ENCODE measurements around the gene HAO2. TPM values are rescaled to one million over a fixed set of nuclear protein-coding genes. Genes with fewer than 3 reads are reported as not detected.
"Not testable (repeated sequence)": the region's sequence is repeated elsewhere in the genome, so short reads cannot be mapped to it uniquely, and the experiment has no call there.

HAO2 gene
- total and polyA plus RNA-seq, 9 donors = 0.08 to 0.15 (median 0.13) TPM; not detected in 6

DNA sequence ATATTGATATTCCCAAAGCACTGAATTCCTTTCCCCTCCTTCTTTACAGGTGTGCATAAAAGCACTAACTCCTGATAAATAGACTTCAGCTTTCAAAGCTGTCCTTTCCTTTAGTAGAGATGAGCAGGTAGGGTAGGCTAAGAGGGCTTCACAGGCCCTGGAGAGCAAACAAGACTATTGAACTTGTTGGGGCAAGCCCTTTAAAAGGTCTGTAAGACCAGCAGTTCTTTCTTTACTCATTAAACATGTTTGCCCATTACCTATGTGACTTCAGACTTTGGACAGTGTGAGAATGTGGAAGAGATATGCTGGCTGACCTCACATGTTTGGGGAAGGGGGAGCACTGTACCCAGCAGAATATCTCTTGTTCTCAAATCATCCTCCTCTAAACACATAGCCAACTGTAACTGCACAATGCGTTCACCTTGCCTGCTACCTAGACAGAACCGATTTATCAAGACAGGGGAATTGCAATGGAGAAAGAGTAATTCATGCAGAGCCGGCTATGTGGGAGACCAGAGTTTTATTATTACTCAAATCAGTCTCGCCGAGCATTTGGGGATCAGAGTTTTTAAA lies 27.1 kb upstream of the HAO2 start:
- Histone ChIP-seq H3K4me3 (ENCODE audit: low read length) (no peak overlapping the region), H3K27me3 (ENCODE audit: control insufficient read depth, insufficient read depth, low read length) (no peaks in the 10 kb centered on the region), H3K4me1 (ENCODE audit: control insufficient read depth, insufficient read depth, low read length) (peaks cover 5% of the 10 kb centered on the region), H3K9me3 (replicated peaks; ENCODE audit: control insufficient read depth, low read depth, low read length) (peaks cover 6% of the 10 kb centered on the region), H3K27ac (ENCODE audit: low read length) (no peak overlapping the region), H3K36me3 (ENCODE audit: control insufficient read depth, insufficient read depth, low read length) (no peaks in the 10 kb centered on the region)
- WGBS (ENCODE audit: insufficient coverage) = 84% methylated on average over 3 of the region's 5 CpGs
- no peak for DNase-seq

DNA sequence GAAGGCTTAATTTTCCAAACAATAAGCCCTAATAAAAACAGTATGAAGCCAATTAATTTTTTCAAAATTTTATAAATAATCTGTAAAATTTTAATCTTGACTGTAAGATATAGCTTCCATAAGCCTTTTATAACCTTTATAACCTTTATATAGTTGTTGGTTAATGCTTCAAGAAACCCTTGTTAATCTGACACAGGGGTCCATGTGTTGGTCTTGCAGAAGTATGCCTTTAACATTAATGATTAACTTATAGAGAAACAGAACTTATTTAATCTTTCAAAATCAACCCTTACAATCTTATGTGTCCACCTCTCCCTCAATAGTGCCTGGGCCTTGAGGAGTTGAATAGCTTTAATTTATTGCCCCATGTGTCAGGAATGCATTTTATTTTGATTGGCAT lies 23.2 kb upstream of the HAO2 start:
- H3K9me3 ChIP-seq (replicated peaks; ENCODE audit: control insufficient read depth, low read depth, low read length) = peaks cover 6% of the 10 kb centered on the region
- H3K4me1 ChIP-seq (ENCODE audit: control insufficient read depth, insufficient read depth, low read length) = no peaks in the 10 kb centered on the region
- DNase-seq = no peak
- H3K4me3 ChIP-seq (ENCODE audit: low read length) = no peak overlapping the region
- no peak overlapping the region for H3K27ac ChIP-seq (ENCODE audit: low read length)
- H3K27me3 ChIP-seq (ENCODE audit: control insufficient read depth, insufficient read depth, low read length) = no peaks in the 10 kb centered on the region
- no peaks in the 10 kb centered on the region for H3K36me3 ChIP-seq (ENCODE audit: control insufficient read depth, insufficient read depth, low read length)

DNA sequence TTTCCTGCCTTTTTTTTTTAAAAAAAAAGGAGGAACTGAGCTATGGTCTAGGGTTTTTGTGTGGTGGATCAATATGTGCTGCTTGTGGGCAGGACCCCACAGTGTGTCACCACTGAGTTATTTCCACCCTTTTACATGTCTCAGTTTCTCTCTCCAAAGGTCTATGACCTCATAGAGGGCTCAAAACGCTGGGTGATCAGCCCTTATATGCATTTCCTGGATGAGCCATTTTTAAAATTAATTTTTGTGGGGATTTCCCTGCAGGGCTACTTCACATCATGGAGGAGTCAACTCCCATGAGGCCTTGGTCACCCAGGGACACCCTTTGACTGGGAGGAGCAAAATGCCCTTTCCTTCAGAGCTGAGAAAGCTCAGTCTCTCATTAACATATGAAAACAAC lies 20.7 kb upstream of the HAO2 start:
- peaks cover 6% of the 10 kb centered on the region for H3K9me3 ChIP-seq (replicated peaks; ENCODE audit: control insufficient read depth, low read depth, low read length)
- H3K4me3 ChIP-seq (ENCODE audit: low read length) = no peak overlapping the region
- DNase-seq = no peak
- H3K4me1 ChIP-seq (ENCODE audit: control insufficient read depth, insufficient read depth, low read length) = peaks cover 2% of the 10 kb centered on the region
- no peaks in the 10 kb centered on the region for H3K36me3 ChIP-seq (ENCODE audit: control insufficient read depth, insufficient read depth, low read length)
- no CpG with 5 or more reads among the region's 1 CpG for WGBS (ENCODE audit: insufficient coverage)
- H3K27ac ChIP-seq (ENCODE audit: low read length) = no peak overlapping the region
- H3K27me3 ChIP-seq (ENCODE audit: control insufficient read depth, insufficient read depth, low read length) = no peaks in the 10 kb centered on the region

DNA sequence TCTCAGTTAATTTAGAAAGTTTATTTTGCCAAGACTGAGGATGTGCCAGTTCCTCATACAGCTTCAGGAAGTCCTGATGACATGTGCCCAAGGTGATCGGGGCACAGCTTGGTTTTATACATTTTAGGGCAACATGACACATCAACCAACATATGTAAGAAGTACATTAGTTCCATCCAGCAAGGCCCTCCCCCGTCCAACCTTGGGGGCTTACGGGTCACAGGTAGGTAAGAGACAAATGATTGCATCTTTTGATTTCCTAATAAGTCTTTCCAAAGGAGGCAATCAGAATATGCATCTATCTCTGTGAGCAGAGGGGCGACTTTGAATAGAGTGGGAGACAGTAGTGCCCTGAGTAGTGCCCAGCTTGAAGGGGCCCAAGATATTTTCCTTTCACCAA lies 19.6 kb upstream of the HAO2 start:
- no CpG with 5 or more reads among the region's 4 CpGs for WGBS (ENCODE audit: insufficient coverage)
- H3K27me3 ChIP-seq (ENCODE audit: control insufficient read depth, insufficient read depth, low read length) = no peaks in the 10 kb centered on the region

DNA sequence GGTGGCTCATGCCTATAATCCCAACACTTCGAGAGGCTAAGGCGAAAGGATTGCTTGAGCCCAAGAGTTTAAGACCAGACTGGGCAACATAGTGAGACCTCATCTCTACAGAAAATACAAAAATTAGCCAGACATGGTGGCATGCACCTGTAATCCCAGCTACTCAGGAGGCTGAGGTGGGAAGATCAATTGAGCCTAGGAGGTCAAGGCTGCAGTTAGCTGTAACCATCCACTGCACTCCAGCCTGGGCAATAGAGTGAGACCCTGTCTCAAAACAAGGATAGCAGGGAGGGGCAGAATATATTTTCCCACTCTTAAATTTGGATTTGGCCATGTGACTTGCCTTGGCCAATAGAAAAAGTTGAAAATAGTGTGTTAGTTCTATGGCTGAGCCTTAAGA lies 17.7 kb upstream of the HAO2 start:
- H3K9me3 ChIP-seq (replicated peaks; ENCODE audit: control insufficient read depth, low read depth, low read length); H3K36me3 ChIP-seq (ENCODE audit: control insufficient read depth, insufficient read depth, low read length); H3K27me3 ChIP-seq (ENCODE audit: control insufficient read depth, insufficient read depth, low read length); H3K27ac ChIP-seq (ENCODE audit: low read length); DNase-seq; H3K4me3 ChIP-seq (ENCODE audit: low read length); H3K4me1 ChIP-seq (ENCODE audit: control insufficient read depth, insufficient read depth, low read length): not testable (repeated sequence)
- 100% methylated on average over 2 of the region's 2 CpGs for WGBS (ENCODE audit: insufficient coverage)

More for the DNA sequence above, 19.6 kb upstream of the HAO2 start:
- no peak overlapping the region for H3K4me3 ChIP-seq (ENCODE audit: low read length)
- peaks cover 6% of the 10 kb centered on the region for H3K9me3 ChIP-seq (replicated peaks; ENCODE audit: control insufficient read depth, low read depth, low read length)
- DNase-seq = no peak
- H3K27ac ChIP-seq (ENCODE audit: low read length) = no peak overlapping the region
- H3K4me1 ChIP-seq (ENCODE audit: control insufficient read depth, insufficient read depth, low read length) = peaks cover 2% of the 10 kb centered on the region
- no peaks in the 10 kb centered on the region for H3K36me3 ChIP-seq (ENCODE audit: control insufficient read depth, insufficient read depth, low read length)

DNA sequence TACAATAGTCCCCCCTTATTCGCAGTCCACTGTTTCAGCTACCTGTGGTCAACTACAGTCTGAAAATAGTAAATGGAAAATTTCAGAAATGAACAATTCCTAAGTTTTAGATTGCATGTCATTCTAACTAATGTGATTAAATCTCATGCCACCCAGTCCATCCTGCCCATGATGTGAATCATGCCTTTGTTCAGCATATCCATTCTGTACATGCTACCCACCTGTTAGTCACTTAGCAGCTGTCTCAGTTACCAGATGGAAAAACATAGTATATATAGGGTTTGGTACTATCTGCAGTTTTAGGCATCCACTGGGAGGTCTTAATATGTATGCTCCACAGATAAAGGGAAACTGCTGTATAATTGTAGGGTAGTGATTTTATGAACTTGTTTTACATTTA lies 16.6 kb upstream of the HAO2 start:
- Histone ChIP-seq H3K4me3 (ENCODE audit: low read length) (no peak overlapping the region), H3K27me3 (ENCODE audit: control insufficient read depth, insufficient read depth, low read length) (no peaks in the 10 kb centered on the region), H3K9me3 (replicated peaks; ENCODE audit: control insufficient read depth, low read depth, low read length) (no peaks in the 10 kb centered on the region), H3K36me3 (ENCODE audit: control insufficient read depth, insufficient read depth, low read length) (no peaks in the 10 kb centered on the region), H3K4me1 (ENCODE audit: control insufficient read depth, insufficient read depth, low read length) (peaks cover 2% of the 10 kb centered on the region), H3K27ac (ENCODE audit: low read length) (no peak overlapping the region)
- DNase-seq = no peak
- no CpG with 5 or more reads among the region's 1 CpG for whole genome bisulfite sequencing (ENCODE audit: insufficient coverage)

DNA sequence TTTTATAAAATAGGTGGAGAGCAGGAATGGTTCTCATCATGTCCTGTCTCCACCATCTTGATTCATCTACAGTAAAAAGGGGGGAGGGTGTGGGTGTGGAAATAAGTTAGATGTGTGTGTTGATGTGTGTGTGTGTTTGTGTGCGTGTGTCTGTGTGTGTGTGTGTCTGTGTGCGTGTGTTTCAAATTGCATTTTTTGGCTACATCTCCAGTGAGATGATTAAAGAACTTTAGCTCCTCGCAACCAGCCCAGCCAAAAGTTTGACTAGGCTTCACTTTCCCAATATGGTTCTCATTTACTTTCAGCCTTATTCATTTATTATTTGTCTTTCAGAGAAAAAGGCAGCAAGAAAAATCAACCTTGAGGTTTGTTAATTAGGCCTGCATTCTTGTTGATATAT lies 14.7 kb upstream of the HAO2 start:
- Histone ChIP-seq H3K4me3 (ENCODE audit: low read length) (no peak overlapping the region), H3K27me3 (ENCODE audit: control insufficient read depth, insufficient read depth, low read length) (no peaks in the 10 kb centered on the region), H3K36me3 (ENCODE audit: control insufficient read depth, insufficient read depth, low read length) (no peaks in the 10 kb centered on the region), H3K27ac (ENCODE audit: low read length) (no peak overlapping the region), H3K4me1 (ENCODE audit: control insufficient read depth, insufficient read depth, low read length) (peaks cover 7% of the 10 kb centered on the region), H3K9me3 (replicated peaks; ENCODE audit: control insufficient read depth, low read depth, low read length) (no peaks in the 10 kb centered on the region)
- no peak for DNase-seq
- WGBS (ENCODE audit: insufficient coverage) = no CpG with 5 or more reads among the region's 3 CpGs

DNA sequence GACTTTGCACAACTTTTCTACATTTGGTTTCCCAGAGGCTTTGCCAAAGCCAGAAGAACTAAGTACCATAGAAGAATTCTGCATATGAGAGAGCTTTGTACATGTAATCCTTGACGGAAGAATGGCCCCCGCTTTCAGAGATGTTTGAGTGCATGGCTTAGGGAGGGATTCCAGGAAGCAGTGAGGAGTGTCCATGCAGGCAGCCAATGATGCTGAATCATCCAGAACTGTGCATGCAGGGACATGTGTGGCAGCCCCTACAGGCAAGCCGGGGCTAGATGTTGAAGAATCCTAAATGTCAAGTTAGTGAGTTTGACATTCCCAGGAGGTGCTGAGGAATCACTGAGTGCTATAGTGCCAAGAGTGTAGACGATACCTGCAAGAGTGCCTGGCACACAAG lies 9.9 kb upstream of the HAO2 start:
- peak; percentile 59 for DNase-seq
- Histone ChIP-seq H3K4me3 (ENCODE audit: low read length) (no peak overlapping the region), H3K27me3 (ENCODE audit: control insufficient read depth, insufficient read depth, low read length) (no peaks in the 10 kb centered on the region), H3K36me3 (ENCODE audit: control insufficient read depth, insufficient read depth, low read length) (no peaks in the 10 kb centered on the region), H3K4me1 (ENCODE audit: control insufficient read depth, insufficient read depth, low read length) (peaks cover 5% of the 10 kb centered on the region), H3K9me3 (replicated peaks; ENCODE audit: control insufficient read depth, low read depth, low read length) (no peaks in the 10 kb centered on the region), H3K27ac (ENCODE audit: low read length) (no peak overlapping the region)
- WGBS (ENCODE audit: insufficient coverage) = 38% methylated on average over 4 of the region's 4 CpGs

DNA sequence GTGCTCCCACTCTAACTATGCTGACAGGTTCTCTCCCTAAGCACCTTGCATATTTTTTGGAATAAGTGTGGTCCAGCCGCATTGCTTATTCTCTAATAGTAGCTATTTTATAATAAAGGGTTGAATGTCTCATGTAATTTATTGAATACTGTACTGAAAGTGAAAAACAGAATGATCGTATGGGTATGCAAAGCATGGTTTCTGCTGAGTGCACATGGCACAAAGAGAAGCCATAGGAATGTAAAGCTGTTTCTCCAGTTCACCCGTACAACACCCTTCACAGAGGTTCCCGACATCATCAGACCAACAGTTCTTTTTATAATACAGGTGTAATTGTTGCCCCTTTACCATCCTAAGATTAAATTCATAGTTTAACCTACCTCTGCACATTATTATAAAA lies 8.9 kb upstream of the HAO2 start:
- Histone ChIP-seq H3K9me3 (replicated peaks; ENCODE audit: control insufficient read depth, low read depth, low read length) (no peaks in the 10 kb centered on the region), H3K4me3 (ENCODE audit: low read length) (no peak overlapping the region), H3K27me3 (ENCODE audit: control insufficient read depth, insufficient read depth, low read length) (no peaks in the 10 kb centered on the region), H3K27ac (ENCODE audit: low read length) (no peak overlapping the region), H3K36me3 (ENCODE audit: control insufficient read depth, insufficient read depth, low read length) (no peaks in the 10 kb centered on the region), H3K4me1 (ENCODE audit: control insufficient read depth, insufficient read depth, low read length) (peaks cover 5% of the 10 kb centered on the region)
- DNase-seq = no peak
- no CpG with 5 or more reads among the region's 4 CpGs for WGBS (ENCODE audit: insufficient coverage)

DNA sequence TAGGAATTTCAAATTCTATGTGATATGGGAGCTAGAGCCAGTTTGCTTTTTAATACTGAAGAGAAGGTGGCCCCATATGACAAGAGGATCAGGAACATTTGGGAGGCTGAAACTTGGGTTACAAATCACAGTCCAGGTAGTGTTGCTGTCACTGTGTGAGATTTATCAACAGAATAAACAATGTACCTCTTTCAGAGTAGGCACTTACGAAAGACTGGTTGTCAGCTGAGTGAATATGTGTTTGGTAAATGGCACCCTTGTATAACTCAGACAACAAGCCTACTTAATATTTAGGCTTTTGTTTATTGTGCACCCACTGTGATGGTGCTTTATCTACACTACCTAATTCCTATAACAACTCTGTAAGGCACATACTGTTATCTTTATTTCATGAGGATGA lies 7.4 kb upstream of the HAO2 start:
- no peaks in the 10 kb centered on the region for H3K27me3 ChIP-seq (ENCODE audit: control insufficient read depth, insufficient read depth, low read length)
- WGBS (ENCODE audit: insufficient coverage) = no CpG with 5 or more reads among the region's 1 CpG
- no peaks in the 10 kb centered on the region for H3K9me3 ChIP-seq (replicated peaks; ENCODE audit: control insufficient read depth, low read depth, low read length)
- H3K27ac ChIP-seq (ENCODE audit: low read length) = no peak overlapping the region
- DNase-seq = no peak
- H3K4me1 ChIP-seq (ENCODE audit: control insufficient read depth, insufficient read depth, low read length) = peaks cover 5% of the 10 kb centered on the region
- H3K36me3 ChIP-seq (ENCODE audit: control insufficient read depth, insufficient read depth, low read length) = no peaks in the 10 kb centered on the region
- H3K4me3 ChIP-seq (ENCODE audit: low read length) = no peak overlapping the region

DNA sequence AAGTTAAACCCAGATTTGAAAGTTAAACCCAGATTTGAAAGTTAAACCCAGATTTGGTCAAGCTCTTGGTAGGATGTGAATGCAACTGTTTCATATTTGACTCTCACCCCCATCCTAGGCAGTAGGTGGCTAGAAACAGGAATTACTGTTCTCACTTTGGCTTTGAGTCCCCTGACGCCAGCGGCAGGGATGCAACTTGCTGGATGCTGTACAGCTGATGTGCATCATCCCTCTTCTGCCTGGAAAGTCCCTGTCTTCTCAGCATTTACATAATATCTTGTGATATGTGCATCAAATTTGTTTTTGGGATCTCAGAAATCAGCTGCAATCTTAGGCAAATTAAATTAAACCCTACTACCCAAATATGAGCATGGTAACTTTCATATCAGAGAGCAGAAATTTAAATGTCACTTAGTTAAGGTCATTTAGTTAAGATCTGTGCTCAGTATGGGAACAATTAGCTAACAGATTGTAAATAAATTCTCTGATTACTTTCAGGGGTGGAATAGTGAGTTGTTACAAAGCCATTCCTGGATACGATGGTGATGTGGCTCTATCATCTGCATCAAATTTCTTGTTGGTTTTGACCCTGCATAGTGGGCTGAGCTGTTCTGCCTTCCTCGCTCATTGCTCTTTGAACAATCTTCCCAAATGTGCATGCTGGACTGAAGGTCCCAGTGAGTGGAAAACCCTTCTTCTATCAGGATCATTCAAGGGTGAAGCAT lies 6.8 kb upstream of the HAO2 start:
- no peak for DNase-seq
- H3K27me3 ChIP-seq (ENCODE audit: control insufficient read depth, insufficient read depth, low read length) = no peaks in the 10 kb centered on the region
- H3K4me1 ChIP-seq (ENCODE audit: control insufficient read depth, insufficient read depth, low read length) = peaks cover 5% of the 10 kb centered on the region
- no peak overlapping the region for H3K4me3 ChIP-seq (ENCODE audit: low read length)
- H3K9me3 ChIP-seq (replicated peaks; ENCODE audit: control insufficient read depth, low read depth, low read length) = no peaks in the 10 kb centered on the region
- H3K27ac ChIP-seq (ENCODE audit: low read length) = no peak overlapping the region
- no CpG with 5 or more reads among the region's 4 CpGs for WGBS (ENCODE audit: insufficient coverage)
- H3K36me3 ChIP-seq (ENCODE audit: control insufficient read depth, insufficient read depth, low read length) = no peaks in the 10 kb centered on the region

Data from muscle of leg (tissue), 11 donors.